ENCODE measurements around the gene TSTD1.

GRCh38 chr1:161074676-161075368 lies 36.1 kb upstream of the TSTD1 start:
- TF ChIP-seq REST (IDR thresholded peaks at IDR 0.05; ENCODE audit: insufficient read depth in 1 of 2, low read depth in 2 of 2, low read length in 2 of 2) (no peak), TAF1 (IDR thresholded peaks at IDR 0.05; ENCODE audit: borderline replicate concordance, insufficient read depth, low read length) (no peak), POLR2AphosphoS5 (IDR thresholded peaks at IDR 0.05; ENCODE audit: low read depth, low read length) (no peak)

All from PFSK-1 (cell line).